GM12873 (cell line): ENCODE results near the gene DDAH2.

Source experiments
- CTCF ChIP-seq: IDR thresholded peaks from 2 replicates; pipeline ENCODE4 v1.5.1; 2012; ENCODE audit warnings: low read depth, mild to moderate bottlenecking, moderate library complexity, low read length, control low read depth; ENCODE audit not compliant: insufficient read depth; ENCODE audit errors: missing control alignments

Gene DDAH2

GRCh38 chr6:31700740-31701401, 28.2 kb downstream of the DDAH2 start:
- no peak for TF ChIP-seq CTCF

- TF ChIP-seq CTCF: no peak
These were observed 31.5 kb downstream of the DDAH2 start for GRCh38 chr6:31697555-31697954.

DNA sequence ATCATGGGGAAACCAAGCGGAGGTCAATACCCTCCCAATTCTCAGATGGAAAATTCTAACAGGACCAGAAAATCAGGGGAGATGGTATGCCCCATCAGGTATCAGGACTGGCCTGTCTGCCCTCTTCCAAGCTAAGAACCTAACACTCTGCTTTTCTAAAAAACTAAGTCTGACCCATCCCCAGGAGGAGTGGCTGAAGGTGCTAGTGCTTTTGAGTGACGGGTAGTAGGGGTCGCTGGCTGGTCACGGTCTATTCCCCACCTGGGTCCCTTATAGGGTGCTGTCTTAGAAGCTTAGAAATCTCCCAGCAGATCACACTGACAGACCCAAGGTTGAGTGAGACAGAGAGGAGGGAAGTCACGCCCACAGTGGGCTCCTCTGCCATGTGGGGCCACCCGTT, 35.6 kb downstream of the DDAH2 start:
- TF ChIP-seq CTCF: no peak

- no peak for TF ChIP-seq CTCF
These were observed 36.2 kb downstream of the DDAH2 start for GRCh38 chr6:31692886-31693285.

GRCh38 chr6:31692353-31692752, 36.7 kb downstream of the DDAH2 start:
- TF ChIP-seq CTCF: no peak

- no peak for TF ChIP-seq CTCF
These were observed 37.5 kb downstream of the DDAH2 start for GRCh38 chr6:31691564-31692108.

DNA sequence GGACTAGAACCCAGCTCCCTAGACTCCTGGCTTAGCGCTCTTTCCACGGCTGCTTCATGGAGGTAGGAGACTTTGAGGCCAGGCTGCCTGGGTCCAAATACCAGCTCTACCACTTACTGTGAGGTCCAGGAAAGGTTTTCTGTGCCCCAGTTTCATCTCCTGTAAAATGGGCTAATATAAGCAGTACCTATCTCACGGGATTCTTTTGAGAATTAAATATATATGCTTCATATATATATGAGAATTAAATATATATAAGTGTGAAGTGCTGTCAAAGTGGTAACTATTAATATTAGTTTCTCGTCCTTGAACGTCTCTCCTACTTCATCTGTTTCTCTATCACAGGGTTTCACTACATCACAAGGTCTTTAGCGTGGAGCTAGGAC, 38.0 kb downstream of the DDAH2 start:
- TF ChIP-seq CTCF: no peak
